Peyer's patch (tissue), 4 donors: ENCODE measurements around the gene ILDR1. TPM values are rescaled to one million over a fixed set of nuclear protein-coding genes. Genes with fewer than 3 reads are reported as not detected.

ENCODE experiments used
- small RNA-seq, 2 donors: library from RNA; depleted of rRNA; stranded (forward); fragments of <200 nt; gene quantifications; one replicate each; pipeline ENCODE3, GENCODE V24; 2016
- total RNA-seq, 4 donors: library from RNA; depleted of rRNA; stranded (reverse); fragments of >200 nt; gene quantifications; one replicate each; pipeline ENCODE4 v1.1.0, GENCODE V29; 2016

ILDR1 gene
- total RNA-seq, 4 donors from 2014 or later, result 3.7 to 5.8 (median 4.5) TPM

Small RNA genes lying within 50 kb of the gene (small RNA-seq; reads per million reads assigned to genes)
- 0 reads per million in 2 donors for gene RF00019

Other genes with a start within 250 kb of the ILDR1 start
- gene IQCB1, start 187.2 kb downstream of the ILDR1 start, total RNA-seq, result 10 to 100 TPM; 22.8 to 50.3 (median 29.6) TPM
- gene EAF2, start 187.0 kb downstream of the ILDR1 start, total RNA-seq, result 10 to 100 TPM in 1 of 4 donors, 1 to 10 TPM in 2, not detected in 1; 3.5 to 35.5 (median 4.7) TPM
- gene SLC15A2, start 127.8 kb downstream of the ILDR1 start, total RNA-seq, result 1 to 10 TPM in 2 of 4 donors, under 1 TPM in 2; 0.53 to 6.6 (median 2.1) TPM
- gene CD86, start 33.1 kb upstream of the ILDR1 start, total RNA-seq, result 10 to 100 TPM in 1 of 4 donors, 1 to 10 TPM in 1, not detected in 2; 1.7 to 10.7 TPM
- gene CASR, start 161.4 kb upstream of the ILDR1 start, total RNA-seq, result 1 to 10 TPM in 2 of 4 donors, under 1 TPM in 1, not detected in 1; 0.28 to 1.7 (median 1.1) TPM